GM12865 (cell line): ENCODE measurements around the gene CNN3.
A peak's percentile ranks its signal among the peaks of the same experiment; 100 is the strongest.

Experiments
- DNase-seq: peaks from one replicate; pipeline ENCODE4 v3.0.0; 2010; ENCODE audit warnings: low read depth
- H3K4me3 ChIP-seq: 2 replicates; pipeline ENCODE4 v1.5.1; 2011; ENCODE audit warnings: mild to moderate bottlenecking, low read depth, low read length, control low read depth
- TF ChIP-seq, protein P1 (sequence below): IDR thresholded peaks from 2 replicates; pipeline ENCODE4 v1.5.1; 2011; ENCODE audit warnings: low read length, control low read depth, low read depth, inconsistent platforms; ENCODE audit not compliant: insufficient read depth; ENCODE audit errors: missing control alignments

Gene CNN3

DNA sequence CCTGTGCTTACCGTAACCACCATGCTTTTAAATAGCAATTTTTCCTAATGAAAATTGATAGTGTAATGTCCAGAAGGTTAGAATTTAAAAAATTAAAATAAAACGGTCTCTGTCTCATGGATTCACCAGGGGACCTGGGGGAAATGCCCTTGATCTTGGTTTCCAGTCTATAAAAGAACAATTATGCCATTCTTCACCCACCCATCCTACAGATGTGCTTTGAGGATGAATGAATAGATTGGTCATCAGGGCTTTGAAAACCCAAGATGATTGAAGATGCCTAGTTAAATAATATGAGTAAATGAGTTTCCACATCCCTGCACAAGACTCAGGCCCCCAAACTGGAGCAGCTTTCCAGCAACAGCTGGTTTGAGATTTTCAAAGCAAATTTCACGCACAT is 38.7 kb downstream of the CNN3 start:
- no peak for DNase-seq
- no peak overlapping the region for H3K4me3 ChIP-seq
- TF ChIP-seq, protein P1, sequence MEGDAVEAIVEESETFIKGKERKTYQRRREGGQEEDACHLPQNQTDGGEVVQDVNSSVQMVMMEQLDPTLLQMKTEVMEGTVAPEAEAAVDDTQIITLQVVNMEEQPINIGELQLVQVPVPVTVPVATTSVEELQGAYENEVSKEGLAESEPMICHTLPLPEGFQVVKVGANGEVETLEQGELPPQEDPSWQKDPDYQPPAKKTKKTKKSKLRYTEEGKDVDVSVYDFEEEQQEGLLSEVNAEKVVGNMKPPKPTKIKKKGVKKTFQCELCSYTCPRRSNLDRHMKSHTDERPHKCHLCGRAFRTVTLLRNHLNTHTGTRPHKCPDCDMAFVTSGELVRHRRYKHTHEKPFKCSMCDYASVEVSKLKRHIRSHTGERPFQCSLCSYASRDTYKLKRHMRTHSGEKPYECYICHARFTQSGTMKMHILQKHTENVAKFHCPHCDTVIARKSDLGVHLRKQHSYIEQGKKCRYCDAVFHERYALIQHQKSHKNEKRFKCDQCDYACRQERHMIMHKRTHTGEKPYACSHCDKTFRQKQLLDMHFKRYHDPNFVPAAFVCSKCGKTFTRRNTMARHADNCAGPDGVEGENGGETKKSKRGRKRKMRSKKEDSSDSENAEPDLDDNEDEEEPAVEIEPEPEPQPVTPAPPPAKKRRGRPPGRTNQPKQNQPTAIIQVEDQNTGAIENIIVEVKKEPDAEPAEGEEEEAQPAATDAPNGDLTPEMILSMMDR = no peak

DNA sequence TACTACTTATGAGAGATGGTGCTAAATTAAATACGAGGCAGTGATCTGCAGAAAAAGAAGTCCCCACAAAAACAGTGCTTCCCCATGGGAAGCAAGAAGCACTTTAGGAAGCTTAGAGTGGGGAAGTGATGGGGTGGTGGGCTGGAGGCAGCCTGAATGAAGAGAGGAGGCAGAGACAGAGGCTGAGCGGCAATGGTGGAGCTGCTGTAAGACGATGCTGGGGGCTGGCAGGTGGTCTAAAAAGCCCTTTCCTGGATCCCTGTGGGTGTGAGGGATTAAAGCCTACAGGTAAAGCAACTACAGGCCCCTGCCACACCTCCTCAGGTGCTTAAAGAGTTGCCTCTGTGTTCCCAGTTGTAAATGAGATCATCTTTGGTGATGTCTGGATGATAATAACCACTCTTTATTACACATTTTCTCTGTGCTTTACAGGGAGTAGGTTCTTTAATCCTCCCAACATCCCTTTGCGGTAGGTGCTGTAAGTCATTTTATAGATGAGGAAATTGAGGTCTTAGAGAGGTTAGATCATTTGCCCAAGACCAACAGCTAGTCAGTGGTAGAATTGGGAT is 39.2 kb downstream of the CNN3 start:
- no peak for DNase-seq
- TF ChIP-seq, protein P1 = no peak
- no peak overlapping the region for H3K4me3 ChIP-seq

DNA sequence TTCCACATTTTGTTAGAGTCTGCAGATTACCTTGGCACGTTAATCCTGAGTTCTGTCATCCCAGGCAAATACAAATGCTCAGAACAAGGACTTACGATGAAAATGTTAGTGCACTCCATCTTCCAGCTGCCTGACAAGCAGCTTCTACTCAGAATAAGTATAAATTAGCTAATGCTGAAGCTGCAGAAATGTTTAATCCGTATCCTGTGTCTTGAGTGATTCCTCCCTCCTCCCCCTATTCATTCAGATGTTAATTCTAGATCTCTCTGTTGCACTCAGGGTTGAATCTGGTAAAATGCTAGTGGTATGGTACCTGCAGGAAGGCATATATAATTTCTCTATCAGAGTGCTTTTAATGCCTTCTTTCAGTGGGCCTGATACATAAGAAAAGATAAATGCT is 39.8 kb downstream of the CNN3 start:
- DNase-seq = no peak
- no peak overlapping the region for H3K4me3 ChIP-seq
- TF ChIP-seq, protein P1 = no peak

DNA sequence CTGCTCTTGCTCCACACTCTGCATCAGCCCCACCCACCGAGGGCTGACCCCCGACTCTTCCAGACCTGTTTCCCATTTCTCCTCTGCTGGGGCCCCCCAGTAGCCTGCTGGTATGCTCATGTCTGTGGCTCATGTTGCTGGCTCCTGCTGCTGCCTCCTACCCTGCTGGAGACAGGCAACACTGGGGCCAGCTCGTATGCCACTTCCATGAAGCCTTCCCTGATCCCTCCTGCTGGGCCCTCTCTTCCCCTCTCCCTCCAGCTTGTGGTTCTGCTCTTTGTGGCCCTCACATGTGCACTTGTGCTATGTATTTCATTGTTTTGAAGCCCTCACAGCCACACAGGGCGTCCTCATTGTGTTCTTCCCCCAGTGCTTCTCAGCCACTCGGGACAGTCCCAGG is 40.5 kb downstream of the CNN3 start:
- TF ChIP-seq, protein P1 = no peak
- no peak overlapping the region for H3K4me3 ChIP-seq
- no peak for DNase-seq

DNA sequence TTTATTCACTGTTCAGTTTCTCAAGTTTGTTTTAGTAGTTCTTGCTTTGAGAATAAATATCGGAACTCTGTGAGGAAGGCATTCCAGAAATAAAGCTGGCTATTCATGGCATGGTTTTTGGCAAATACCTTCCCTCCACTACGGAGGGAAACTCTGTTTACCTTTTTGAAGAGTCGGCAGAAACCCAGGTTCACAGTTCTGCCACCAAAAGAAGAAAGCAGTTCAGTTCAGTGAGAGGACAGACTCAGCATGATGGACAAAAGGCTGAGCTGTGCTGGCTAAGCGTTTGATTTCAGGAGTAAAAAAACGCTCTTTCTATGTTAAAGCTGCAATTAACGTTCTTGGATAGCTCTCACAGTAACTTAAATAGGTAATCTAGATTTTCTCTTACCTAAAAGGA is 42.4 kb downstream of the CNN3 start:
- H3K4me3 ChIP-seq = no peak overlapping the region
- no peak for DNase-seq
- TF ChIP-seq, protein P1 = no peak

DNA sequence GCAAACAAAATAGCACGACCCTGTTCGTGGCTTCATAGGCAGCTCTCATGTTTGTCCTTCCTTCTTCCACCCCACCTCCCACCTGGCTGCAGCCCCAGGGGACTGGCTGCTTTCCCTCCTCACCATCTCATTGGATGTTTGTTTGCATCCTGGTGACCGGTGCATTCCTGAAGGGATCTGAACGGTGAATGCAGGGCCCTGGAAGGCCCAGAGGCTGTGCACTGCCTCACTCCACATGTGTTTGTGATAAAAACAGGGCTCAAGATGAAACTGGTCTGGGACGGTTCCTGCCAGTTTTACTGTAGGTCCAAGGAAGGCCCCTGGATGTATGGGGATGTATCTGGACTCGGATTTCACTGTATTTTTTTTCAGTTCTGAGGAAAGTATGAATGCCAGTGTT is 42.8 kb downstream of the CNN3 start:
- no peak for DNase-seq
- TF ChIP-seq, protein P1 = no peak
- H3K4me3 ChIP-seq = no peak overlapping the region

DNA sequence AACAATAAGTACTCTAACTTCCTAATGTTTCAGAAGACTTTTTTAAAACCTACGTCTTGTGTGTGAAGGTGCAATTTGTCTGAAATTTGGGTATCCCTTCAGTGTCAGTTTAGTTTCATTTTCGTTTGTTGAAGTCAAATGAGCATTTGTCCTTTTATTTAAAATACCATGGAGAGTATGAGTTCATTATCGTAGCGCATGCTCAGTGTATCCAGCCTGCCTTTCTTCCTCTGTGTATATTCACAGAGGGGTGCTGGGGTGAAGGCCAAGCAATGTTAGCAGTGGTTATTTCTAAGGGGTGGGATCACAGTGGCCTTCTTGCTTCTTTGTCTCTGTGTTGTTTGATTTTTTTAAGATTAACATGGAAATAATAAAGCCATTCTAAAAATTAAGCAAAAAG is 43.2 kb downstream of the CNN3 start:
- peak; percentile 9 for DNase-seq
- TF ChIP-seq, protein P1 = no peak
- H3K4me3 ChIP-seq = no peak overlapping the region
